Mesendoderm (in vitro differentiated cells): ENCODE data around the gene AP4E1.

Source experiments
- DNase-seq: peaks from one replicate; pipeline ENCODE4 v3.0.0; 2013
- H2AK5ac ChIP-seq: 2 replicates; pipeline ENCODE4 v1.6.1; 2013; ENCODE audit warnings: low read length, inconsistent platforms
- H2BK120ac ChIP-seq: 2 replicates; pipeline ENCODE4 v1.6.1; 2013; ENCODE audit warnings: low read depth, mild to moderate bottlenecking, low read length, moderate library complexity, mixed read lengths
- H2BK15ac ChIP-seq: replicated peaks from 2 replicates; pipeline ENCODE4 v1.6.1; 2013; ENCODE audit warnings: low read depth, mild to moderate bottlenecking, moderate library complexity
- H2BK5ac ChIP-seq: 2 replicates; pipeline ENCODE4 v1.6.1; 2013; ENCODE audit warnings: low read length, inconsistent platforms
- H3K18ac ChIP-seq: 2 replicates; pipeline ENCODE4 v1.6.1; 2013; ENCODE audit warnings: mild to moderate bottlenecking, low read length, mixed read lengths
- H3K23ac ChIP-seq: one replicate; pipeline ENCODE4 v1.6.1; 2013; ENCODE audit warnings: low read length
- H3K27ac ChIP-seq: 2 replicates; pipeline ENCODE4 v1.5.1; 2013; ENCODE audit warnings: low read depth, mild to moderate bottlenecking, inconsistent platforms, low read length, moderate library complexity
- H3K27me3 ChIP-seq: 2 replicates; pipeline ENCODE4 v1.6.1; 2013; ENCODE audit warnings: low read length, control low read depth, mild to moderate bottlenecking, inconsistent platforms; ENCODE audit not compliant: insufficient read depth, poor library complexity
- H3K36me3 ChIP-seq: 2 replicates; pipeline ENCODE4 v1.6.1; 2013; ENCODE audit warnings: low read length, inconsistent platforms; ENCODE audit not compliant: control insufficient read depth, insufficient read depth
- H3K4ac ChIP-seq: one replicate; pipeline ENCODE4 v1.6.1; 2013; ENCODE audit warnings: low read depth, mild to moderate bottlenecking, low read length, moderate library complexity
- H3K4me1 ChIP-seq: 2 replicates; pipeline ENCODE4 v1.6.1; 2013; ENCODE audit warnings: low read depth, low read length, inconsistent platforms; ENCODE audit not compliant: control insufficient read depth
- H3K4me2 ChIP-seq: 2 replicates; pipeline ENCODE4 v1.6.1; 2013; ENCODE audit warnings: low read length
- H3K4me3 ChIP-seq: 2 replicates; pipeline ENCODE4 v1.5.1; 2013; ENCODE audit warnings: mild to moderate bottlenecking, low read length
- H3K56ac ChIP-seq: one replicate; pipeline ENCODE4 v1.6.1; 2013; ENCODE audit warnings: low read length
- H3K79me1 ChIP-seq: 2 replicates; pipeline ENCODE4 v1.6.1; 2013; ENCODE audit warnings: low read length, inconsistent platforms
- H3K79me2 ChIP-seq: 2 replicates; pipeline ENCODE4 v1.6.1; 2013; ENCODE audit warnings: mild to moderate bottlenecking, low read length; ENCODE audit not compliant: control insufficient read depth, insufficient read depth
- H3K9ac ChIP-seq: 2 replicates; pipeline ENCODE4 v1.6.1; 2013; ENCODE audit warnings: low read length, inconsistent platforms
- H4K5ac ChIP-seq: one replicate; pipeline ENCODE4 v1.6.1; 2013; ENCODE audit warnings: low read length
- H4K8ac ChIP-seq: one replicate; pipeline ENCODE4 v1.6.1; 2013; ENCODE audit warnings: low read depth, mild to moderate bottlenecking, control low read depth, low read length, moderate library complexity
- WGBS: extraction: QIAGEN DNeasy Blood & Tissue Kit; methylation state at CpG from one replicate; pipeline ENCODE4 v1.1.7; 2013; ENCODE audit warnings: low lambda C conversion rate, missing lambda C conversion rate; ENCODE audit not compliant: insufficient coverage; ENCODE audit errors: extremely low coverage; 5-methylcytosine and 5-hydroxymethylcytosine counted together

The AP4E1 gene

DNA sequence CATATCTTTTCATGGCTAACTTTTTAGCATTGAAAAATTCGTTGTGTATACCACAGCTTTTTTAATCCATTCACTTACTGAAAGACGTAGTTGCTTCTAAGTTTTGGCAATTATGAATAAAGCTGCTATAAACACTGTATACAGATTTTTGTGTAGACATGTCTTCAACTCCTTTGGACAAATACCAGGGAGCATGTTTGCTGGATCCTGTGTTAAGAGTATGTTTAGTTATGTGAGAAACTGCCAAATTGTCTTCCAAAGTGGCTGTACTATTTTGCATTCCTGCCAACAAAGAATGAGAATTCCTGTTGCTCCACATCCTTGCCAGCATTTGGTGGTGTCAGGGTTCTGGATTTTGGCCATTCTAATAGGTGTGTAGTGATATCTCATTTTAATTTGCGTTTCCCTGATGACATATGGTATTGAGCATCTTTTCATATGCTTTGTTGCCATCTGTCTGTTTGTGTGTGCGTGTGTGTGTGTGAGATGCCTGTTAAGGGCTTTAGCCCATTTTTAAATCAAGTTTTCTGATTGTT is 98.7 kb downstream of the AP4E1 start:
- Histone ChIP-seq H2AK5ac (no peak overlapping the region), H3K27ac (no peak overlapping the region), H3K23ac (no peak overlapping the region), H4K8ac (no peak overlapping the region), H3K36me3 (no peaks in the 10 kb centered on the region), H4K5ac (no peak overlapping the region), H3K4ac (no peak overlapping the region), H2BK15ac (no peak overlapping the region), H3K4me3 (no peak overlapping the region), H3K56ac (no peak overlapping the region), H3K79me1 (no peaks in the 10 kb centered on the region), H2BK120ac (no peak overlapping the region), H3K18ac (no peak overlapping the region), H3K4me1 (peaks cover 3% of the 10 kb centered on the region), H2BK5ac (no peak overlapping the region), H3K27me3 (no peaks in the 10 kb centered on the region), H3K9ac (no peak overlapping the region), H3K79me2 (no peaks in the 10 kb centered on the region), H3K4me2 (no peak overlapping the region)
- no peak for DNase-seq
- WGBS, result no CpG with 5 or more reads among the region's 4 CpGs

DNA sequence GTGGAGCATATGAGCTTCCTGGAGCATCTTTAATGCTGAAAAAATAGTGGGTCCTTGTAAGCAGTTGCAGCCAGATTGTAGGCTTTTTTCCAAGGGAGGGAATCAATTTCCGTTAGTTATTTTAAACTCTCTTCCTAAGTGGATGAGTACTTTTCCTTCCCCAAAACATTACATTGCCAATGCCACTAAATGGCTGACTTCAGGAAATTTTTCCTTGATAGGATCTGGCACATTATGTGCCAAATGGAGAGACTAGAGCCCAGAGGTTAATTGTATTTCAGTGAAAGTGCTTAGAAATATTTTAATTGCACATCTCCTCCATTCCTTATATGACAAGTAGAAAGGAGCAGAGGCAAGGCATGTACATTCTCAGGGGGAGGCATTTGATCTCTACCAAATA is 102.7 kb downstream of the AP4E1 start:
- Histone ChIP-seq H3K4me3 (no peak overlapping the region), H3K36me3 (no peaks in the 10 kb centered on the region), H2AK5ac (no peak overlapping the region), H4K8ac (no peak overlapping the region), H3K18ac (no peak overlapping the region), H2BK5ac (no peak overlapping the region), H3K27ac (no peak overlapping the region), H2BK15ac (no peak overlapping the region), H2BK120ac (no peak overlapping the region), H3K4ac (no peak overlapping the region), H3K56ac (no peak overlapping the region), H3K9ac (no peak overlapping the region), H3K4me2 (no peak overlapping the region), H3K4me1 (no peaks in the 10 kb centered on the region), H3K79me2 (no peaks in the 10 kb centered on the region), H3K79me1 (no peaks in the 10 kb centered on the region), H3K23ac (no peak overlapping the region), H4K5ac (no peak overlapping the region), H3K27me3 (no peaks in the 10 kb centered on the region)
- WGBS, result no CpG with 5 or more reads among the region's 1 CpG
- no peak for DNase-seq

DNA sequence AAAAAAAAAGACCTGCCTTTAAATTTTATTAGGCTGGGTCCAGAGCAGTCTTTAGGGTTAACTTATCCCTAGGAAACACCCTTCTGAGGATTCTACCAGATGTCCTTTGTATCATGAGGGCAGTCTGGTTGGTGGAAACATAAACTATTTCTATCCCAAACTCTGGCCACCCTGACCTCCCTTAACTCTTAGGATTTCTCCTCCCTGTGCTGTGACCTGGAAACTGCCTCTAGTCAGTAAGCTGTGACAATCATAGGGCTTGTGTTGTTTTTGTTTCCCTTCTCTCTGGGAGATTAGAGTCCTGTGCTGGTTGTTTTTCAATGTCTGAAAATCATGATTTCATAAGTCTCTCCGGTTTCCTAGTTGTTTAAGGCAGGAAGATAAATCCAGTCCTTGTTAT is 108.1 kb downstream of the AP4E1 start:
- WGBS, result no CpG with 5 or more reads among the region's 1 CpG
- Histone ChIP-seq H3K4me1 (no peaks in the 10 kb centered on the region), H3K4me2 (no peak overlapping the region), H3K36me3 (no peaks in the 10 kb centered on the region), H3K79me2 (no peaks in the 10 kb centered on the region), H3K9ac (no peak overlapping the region), H2BK5ac (no peak overlapping the region), H2BK120ac (no peak overlapping the region), H4K5ac (no peak overlapping the region), H3K4ac (no peak overlapping the region), H3K27me3 (no peaks in the 10 kb centered on the region), H3K79me1 (no peaks in the 10 kb centered on the region), H3K27ac (no peak overlapping the region), H2BK15ac (no peak overlapping the region), H3K56ac (no peak overlapping the region), H3K18ac (no peak overlapping the region), H2AK5ac (no peak overlapping the region), H4K8ac (no peak overlapping the region), H3K4me3 (no peak overlapping the region), H3K23ac (no peak overlapping the region)
- DNase-seq, result no peak

DNA sequence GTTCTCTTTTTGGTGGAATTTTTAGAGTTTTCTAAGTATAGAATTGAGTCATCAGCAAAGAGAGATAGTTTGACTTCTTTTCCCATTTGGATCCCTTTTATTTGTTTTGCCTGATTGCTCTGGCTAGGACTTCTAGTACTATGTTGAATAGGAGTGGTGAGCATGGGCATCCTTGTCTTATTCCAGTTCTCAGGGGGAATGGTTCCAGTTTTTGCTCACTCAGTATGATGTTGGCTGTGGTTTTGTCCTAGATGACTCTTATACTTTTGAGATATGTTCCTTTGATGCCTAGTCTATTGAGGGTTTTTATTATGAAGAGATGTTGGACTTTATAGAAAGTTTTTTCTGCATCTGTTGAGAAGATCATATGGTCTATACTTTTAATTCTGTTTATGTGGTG is 113.7 kb downstream of the AP4E1 start:
- no peak for DNase-seq
- Histone ChIP-seq H2BK120ac (no peak overlapping the region), H2BK5ac (no peak overlapping the region), H3K4ac (no peak overlapping the region), H3K36me3 (no peaks in the 10 kb centered on the region), H3K79me2 (no peaks in the 10 kb centered on the region), H3K27ac (no peak overlapping the region), H4K8ac (no peak overlapping the region), H4K5ac (no peak overlapping the region), H3K4me1 (no peaks in the 10 kb centered on the region), H3K4me2 (no peak overlapping the region), H3K23ac (no peak overlapping the region), H3K9ac (no peak overlapping the region), H3K4me3 (no peak overlapping the region), H3K18ac (no peak overlapping the region), H3K79me1 (no peaks in the 10 kb centered on the region), H3K56ac (no peak overlapping the region), H3K27me3 (no peaks in the 10 kb centered on the region), H2BK15ac (no peak overlapping the region), H2AK5ac (no peak overlapping the region)

DNA sequence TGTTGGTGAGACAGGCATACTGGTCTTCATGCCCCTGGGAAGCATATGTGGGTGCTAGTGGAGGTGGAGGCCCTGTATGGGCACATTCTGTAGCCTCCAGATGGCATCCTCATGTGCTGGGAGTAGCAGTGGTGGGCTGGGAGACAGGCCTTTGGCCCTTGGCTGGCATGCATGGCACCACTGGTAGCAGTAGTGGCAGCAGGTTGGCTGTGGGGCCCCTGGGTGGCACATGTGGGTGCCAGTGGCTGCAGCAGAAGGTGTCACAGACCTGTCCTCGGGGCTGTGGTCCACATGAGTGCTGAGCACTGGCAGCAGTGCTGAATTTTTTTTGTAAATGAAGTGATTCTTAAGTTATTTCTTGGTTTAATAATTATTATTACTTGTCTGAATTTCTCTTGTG is 115.0 kb downstream of the AP4E1 start:
- H2AK5ac ChIP-seq, result no peak overlapping the region
- H3K36me3 ChIP-seq, result no peaks in the 10 kb centered on the region
- no peak overlapping the region for H3K27ac ChIP-seq
- H3K9ac ChIP-seq, result no peak overlapping the region
- no peak overlapping the region for H2BK120ac ChIP-seq
- H2BK5ac ChIP-seq, result no peak overlapping the region
- no peak overlapping the region for H3K4me3 ChIP-seq
- H3K4ac ChIP-seq, result no peak overlapping the region
- H3K23ac ChIP-seq, result no peak overlapping the region
- H3K79me1 ChIP-seq, result no peaks in the 10 kb centered on the region
- no peak overlapping the region for H3K18ac ChIP-seq
- DNase-seq, result no peak
- H3K27me3 ChIP-seq, result no peaks in the 10 kb centered on the region
- no peak overlapping the region for H2BK15ac ChIP-seq
- no peak overlapping the region for H4K5ac ChIP-seq
- WGBS, result no CpG with 5 or more reads among the region's 1 CpG
- no peak overlapping the region for H3K56ac ChIP-seq
- H3K4me1 ChIP-seq, result no peaks in the 10 kb centered on the region
- H3K79me2 ChIP-seq, result no peaks in the 10 kb centered on the region
- no peak overlapping the region for H4K8ac ChIP-seq
- H3K4me2 ChIP-seq, result no peak overlapping the region

DNA sequence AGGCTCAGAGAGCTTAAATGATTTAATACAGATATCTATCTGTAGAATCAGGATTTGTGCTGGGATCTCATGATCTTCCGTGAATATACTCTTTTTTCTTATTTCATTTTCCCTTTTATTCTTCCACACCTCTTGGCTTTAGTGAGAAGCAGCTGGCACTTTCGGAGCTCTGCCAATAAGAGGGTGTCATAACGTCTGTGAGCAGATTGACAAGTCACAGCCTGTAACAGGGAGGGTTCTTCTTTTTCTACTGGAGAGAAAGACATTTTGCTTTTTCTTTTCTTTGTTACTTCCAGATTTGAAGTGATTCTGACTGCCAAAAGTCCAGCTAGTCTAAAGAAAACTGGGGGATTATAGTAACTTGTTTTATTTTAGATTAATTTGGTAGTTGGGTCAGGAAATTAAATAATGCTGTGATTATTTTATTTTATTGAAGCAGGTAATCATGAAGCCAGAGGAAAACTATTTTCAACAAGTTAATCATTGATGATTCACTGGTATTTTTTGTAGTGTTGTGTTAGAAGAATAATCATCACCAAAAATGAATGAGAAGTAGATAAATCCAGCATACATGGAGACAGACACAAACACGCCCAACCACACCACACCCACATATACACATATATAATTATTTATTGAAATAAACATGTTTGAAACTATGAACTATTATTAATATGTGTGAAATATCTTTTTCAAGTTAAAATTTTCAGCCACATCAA is 116.4 kb downstream of the AP4E1 start:
- no peak overlapping the region for H2BK120ac ChIP-seq
- H4K8ac ChIP-seq, result no peak overlapping the region
- no peak overlapping the region for H3K56ac ChIP-seq
- no peaks in the 10 kb centered on the region for H3K4me1 ChIP-seq
- no peaks in the 10 kb centered on the region for H3K36me3 ChIP-seq
- H3K79me2 ChIP-seq, result no peaks in the 10 kb centered on the region
- H3K4me3 ChIP-seq, result no peak overlapping the region
- H3K9ac ChIP-seq, result no peak overlapping the region
- H2BK5ac ChIP-seq, result no peak overlapping the region
- no peaks in the 10 kb centered on the region for H3K27me3 ChIP-seq
- H2AK5ac ChIP-seq, result no peak overlapping the region
- H3K79me1 ChIP-seq, result no peaks in the 10 kb centered on the region
- H3K18ac ChIP-seq, result no peak overlapping the region
- H2BK15ac ChIP-seq, result no peak overlapping the region
- DNase-seq, result no peak
- H3K23ac ChIP-seq, result no peak overlapping the region
- H4K5ac ChIP-seq, result no peak overlapping the region
- H3K27ac ChIP-seq, result no peak overlapping the region
- no peak overlapping the region for H3K4ac ChIP-seq
- no peak overlapping the region for H3K4me2 ChIP-seq
- no CpG with 5 or more reads among the region's 4 CpGs for WGBS
